Progenitor cell of endocrine pancreas (in vitro differentiated cells): ENCODE measurements around the gene MBTPS1. TPM values are rescaled to one million over a fixed set of nuclear protein-coding genes. Genes with fewer than 3 reads are reported as not detected.

ENCODE experiments used
- DNase-seq: peaks from one replicate; pipeline ENCODE4 v3.0.0; 2021; ENCODE audit warnings: low spot score; ENCODE audit not compliant: unreplicated experiment
- H3K27ac Mint-ChIP-seq: 2 replicates; pipeline ENCODE4 v1.8.0; 2021; ENCODE audit warnings: mild to moderate bottlenecking, moderate library complexity, mixed read lengths
- H3K27me3 Mint-ChIP-seq: 2 replicates; pipeline ENCODE4 v1.8.0; 2021; ENCODE audit warnings: mixed read lengths
- H3K36me3 Mint-ChIP-seq: 2 replicates; pipeline ENCODE4 v1.8.0; 2022; ENCODE audit warnings: mixed read lengths; ENCODE audit not compliant: insufficient read depth
- H3K4me1 Mint-ChIP-seq: 2 replicates; pipeline ENCODE4 v1.8.0; 2021; ENCODE audit warnings: low read depth, mixed read lengths
- H3K4me3 Mint-ChIP-seq: 2 replicates; pipeline ENCODE4 v1.8.0; 2021; ENCODE audit warnings: low read depth, mild to moderate bottlenecking, moderate library complexity, mixed read lengths
- H3K9me3 Mint-ChIP-seq: 2 replicates; pipeline ENCODE4 v1.8.0; 2021; ENCODE audit warnings: low read depth, mixed read lengths
- total RNA-seq: library from RNA; stranded (reverse); gene quantifications from 2 replicates; pipeline ENCODE4 v1.2.1, GENCODE V29; 2021
- TF ChIP-seq, protein P1 (sequence below): fragments of 200-600 bp; sonication (generic); IDR thresholded peaks from one replicate; pipeline ENCODE4 v1.5.0; 2021; ENCODE audit warnings: antibody characterized with exemption, mild to moderate bottlenecking; ENCODE audit not compliant: unreplicated experiment

Gene MBTPS1
- total RNA-seq, 1 donor from 2014 or later = 94.7 TPM

DNA sequence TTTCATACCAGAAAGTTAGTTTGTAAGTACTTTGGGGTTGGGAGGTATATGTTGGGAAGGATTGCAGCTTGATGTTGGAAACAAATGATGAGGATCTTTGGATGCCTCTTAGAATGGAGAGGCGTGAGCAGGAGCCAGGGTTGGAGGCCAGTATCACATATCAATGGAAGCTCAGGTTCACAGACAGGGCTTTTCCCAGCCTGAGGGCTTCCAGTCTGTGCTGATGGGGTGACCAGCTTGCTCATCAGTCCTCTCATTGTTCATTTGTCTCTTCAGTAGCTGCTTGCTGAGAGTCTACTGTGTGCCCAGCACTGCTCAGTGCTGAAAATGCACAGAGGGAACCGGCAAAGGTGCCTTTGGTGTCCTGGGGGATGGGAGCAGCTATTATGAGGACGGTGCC, 34.2 kb upstream of the MBTPS1 start:
- no peaks in the 10 kb centered on the region for H3K4me1 Mint-ChIP-seq
- DNase-seq = no peak
- no peak overlapping the region for H3K27ac Mint-ChIP-seq
- no peaks in the 10 kb centered on the region for H3K36me3 Mint-ChIP-seq
- H3K4me3 Mint-ChIP-seq = no peak overlapping the region
- TF ChIP-seq, protein P1, sequence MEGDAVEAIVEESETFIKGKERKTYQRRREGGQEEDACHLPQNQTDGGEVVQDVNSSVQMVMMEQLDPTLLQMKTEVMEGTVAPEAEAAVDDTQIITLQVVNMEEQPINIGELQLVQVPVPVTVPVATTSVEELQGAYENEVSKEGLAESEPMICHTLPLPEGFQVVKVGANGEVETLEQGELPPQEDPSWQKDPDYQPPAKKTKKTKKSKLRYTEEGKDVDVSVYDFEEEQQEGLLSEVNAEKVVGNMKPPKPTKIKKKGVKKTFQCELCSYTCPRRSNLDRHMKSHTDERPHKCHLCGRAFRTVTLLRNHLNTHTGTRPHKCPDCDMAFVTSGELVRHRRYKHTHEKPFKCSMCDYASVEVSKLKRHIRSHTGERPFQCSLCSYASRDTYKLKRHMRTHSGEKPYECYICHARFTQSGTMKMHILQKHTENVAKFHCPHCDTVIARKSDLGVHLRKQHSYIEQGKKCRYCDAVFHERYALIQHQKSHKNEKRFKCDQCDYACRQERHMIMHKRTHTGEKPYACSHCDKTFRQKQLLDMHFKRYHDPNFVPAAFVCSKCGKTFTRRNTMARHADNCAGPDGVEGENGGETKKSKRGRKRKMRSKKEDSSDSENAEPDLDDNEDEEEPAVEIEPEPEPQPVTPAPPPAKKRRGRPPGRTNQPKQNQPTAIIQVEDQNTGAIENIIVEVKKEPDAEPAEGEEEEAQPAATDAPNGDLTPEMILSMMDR = no peak
- no peaks in the 10 kb centered on the region for H3K9me3 Mint-ChIP-seq
- H3K27me3 Mint-ChIP-seq = peaks cover 27% of the 10 kb centered on the region

DNA sequence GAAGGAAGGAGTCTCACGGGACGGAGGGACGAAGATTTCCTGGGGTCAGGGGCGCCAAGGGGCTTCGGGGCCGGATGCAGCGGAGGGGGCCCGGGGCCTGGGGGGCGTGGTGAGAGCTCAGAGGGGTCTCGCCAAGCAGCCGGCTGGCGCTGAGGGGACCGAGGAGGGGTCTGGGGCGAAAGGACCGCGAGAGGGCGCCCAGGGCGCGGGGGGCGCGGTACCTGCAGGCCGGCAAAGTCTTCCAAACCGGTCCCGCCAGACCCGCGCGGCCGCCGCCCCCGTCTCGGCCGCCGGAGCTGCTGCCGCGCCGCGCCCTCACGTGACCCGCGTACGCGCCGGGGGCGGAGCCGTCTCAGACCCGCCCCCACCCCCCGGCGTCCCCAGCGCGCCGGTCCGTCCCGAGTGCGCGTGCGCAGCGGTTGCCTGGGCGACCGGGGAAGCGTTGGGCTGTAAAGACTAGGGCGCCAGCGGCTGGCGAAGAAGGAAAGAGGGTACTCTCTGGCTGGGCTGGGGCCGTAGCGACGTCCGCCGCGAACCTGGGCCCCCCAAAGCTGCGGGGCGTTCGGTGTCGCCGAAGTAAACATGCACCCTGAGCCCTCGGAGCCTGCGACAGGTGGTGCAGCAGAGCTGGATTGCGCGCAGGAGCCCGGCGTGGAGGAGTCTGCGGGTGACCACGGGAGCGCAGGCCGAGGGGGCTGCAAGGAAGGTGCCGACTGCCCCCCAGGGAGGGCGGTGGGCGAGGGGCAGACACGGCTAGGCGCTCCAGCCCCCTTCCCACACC, 28.3 kb upstream of the MBTPS1 start, which contains the start of the genes DNAAF1 and HSDL1:
TSS of gene DNAAF1 (plus strand) at position 450 of the 781 bp plus-strand sequence. CDS start at position 583, 133 bp downstream.
TSS of gene HSDL1 (minus strand) at position 319 of the 781 bp plus-strand sequence. CDS start 13,856 bp downstream, outside the sequence.
- H3K9me3 Mint-ChIP-seq = no peaks in the 10 kb centered on the region
- TF ChIP-seq, protein P1 = peak; percentile 42
- H3K4me1 Mint-ChIP-seq = peaks cover 2% of the 10 kb centered on the region

GRCh38 chr16:84144209-84144858, 27.6 kb upstream of the MBTPS1 start:
- Mint-ChIP-seq H3K4me3 (peak overlapping the region; percentile 98), H3K27ac (peak overlapping the region; percentile 98), H3K27me3 (peaks cover 11% of the 10 kb centered on the region), H3K9me3 (no peaks in the 10 kb centered on the region), H3K36me3 (peaks cover 5% of the 10 kb centered on the region), H3K4me1 (peaks cover 5% of the 10 kb centered on the region)
- peak; percentile 19 for DNase-seq
- TF ChIP-seq, protein P1 = peak; percentile 20

More for the DNA sequence above, 28.3 kb upstream of the MBTPS1 start, which contains the start of the genes DNAAF1 and HSDL1:
- peaks cover 13% of the 10 kb centered on the region for H3K27me3 Mint-ChIP-seq
- H3K27ac Mint-ChIP-seq = peak within 1 kb of the TSS; percentile 98
- peak; percentile 97 for DNase-seq
- peaks cover 5% of the 10 kb centered on the region for H3K36me3 Mint-ChIP-seq
- H3K4me3 Mint-ChIP-seq = peak within 1 kb of the TSS; percentile 98

DNA sequence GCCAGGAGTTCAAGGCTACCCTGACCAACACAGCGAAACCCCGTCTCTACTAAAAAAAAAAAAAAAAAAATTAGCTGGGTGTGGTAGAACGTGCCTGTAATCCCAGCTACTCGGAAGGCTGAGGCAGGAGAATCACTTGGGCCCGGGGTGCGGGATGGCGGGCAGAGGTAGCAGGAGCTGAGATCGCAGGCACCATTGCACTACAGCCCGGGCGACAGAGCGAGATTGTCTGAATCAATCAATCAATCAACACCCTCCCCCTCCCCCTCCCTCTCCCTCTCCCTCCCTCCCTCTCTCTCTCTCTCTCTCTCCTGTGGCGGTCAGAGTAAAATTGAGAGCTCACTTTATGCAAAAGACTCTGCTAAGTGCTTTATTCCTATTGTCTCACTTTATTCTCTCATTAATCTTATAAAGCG, 27.1 kb upstream of the MBTPS1 start:
- Mint-ChIP-seq H3K9me3 (no peaks in the 10 kb centered on the region), H3K4me1 (peaks cover 10% of the 10 kb centered on the region), H3K27me3 (peaks cover 10% of the 10 kb centered on the region), H3K36me3 (peaks cover 5% of the 10 kb centered on the region), H3K4me3 (peak overlapping the region; percentile 98), H3K27ac (peak overlapping the region; percentile 98)
- TF ChIP-seq, protein P1 = no peak
- DNase-seq = no peak

GRCh38 chr16:84143081-84143480, 26.3 kb upstream of the MBTPS1 start:
- Mint-ChIP-seq H3K9me3 (no peaks in the 10 kb centered on the region), H3K27ac (no peak overlapping the region), H3K4me1 (peaks cover 15% of the 10 kb centered on the region), H3K27me3 (peaks cover 9% of the 10 kb centered on the region), H3K4me3 (peak overlapping the region; percentile 98), H3K36me3 (peaks cover 5% of the 10 kb centered on the region)
- TF ChIP-seq, protein P1 = no peak
- no peak for DNase-seq
